GM21528 (cell line): ENCODE measurements around the gene TNNT1.
"Not testable (repeated sequence)": the region's sequence is repeated elsewhere in the genome, so short reads cannot be mapped to it uniquely, and the experiment has no call there.

ENCODE experiments used
- ATAC-seq: cut with Tn5 transposase; IDR thresholded peaks from one replicate; pipeline ENCODE4 v1.9.1; 2021; ENCODE audit warnings: mild to moderate bottlenecking, moderate library complexity; ENCODE audit not compliant: unreplicated experiment, low FRiP score

The TNNT1 gene

GRCh38 chr19:55171440-55171839 is 22.4 kb upstream of the TNNT1 start:
- no peak for ATAC-seq

GRCh38 chr19:55169136-55169535 is 20.1 kb upstream of the TNNT1 start:
- no peak for ATAC-seq

GRCh38 chr19:55166530-55167268 is 17.7 kb upstream of the TNNT1 start, which contains the start of gene DNAAF3:
DNAAF3 (minus strand) TSS chr19:55166613; CDS start chr19:55166413, 200 bp downstream.
- ATAC-seq: peak; percentile 79

- ATAC-seq: no peak
These were observed 17.0 kb upstream of the TNNT1 start for GRCh38 chr19:55165952-55166529.

- no peak for ATAC-seq
These were observed 12.7 kb upstream of the TNNT1 start for GRCh38 chr19:55161571-55162322.

GRCh38 chr19:55160986-55161365 is 12.0 kb upstream of the TNNT1 start:
- ATAC-seq: no peak

GRCh38 chr19:55160128-55160985 is 11.4 kb upstream of the TNNT1 start:
- ATAC-seq: no peak

- no peak for ATAC-seq
These were observed 10.1 kb upstream of the TNNT1 start for GRCh38 chr19:55158848-55159749.

GRCh38 chr19:55158423-55158822 is 9.4 kb upstream of the TNNT1 start:
- no peak for ATAC-seq

- ATAC-seq: no peak
These were observed 8.3 kb upstream of the TNNT1 start, which contains the start of gene TNNI3 for GRCh38 chr19:55157064-55157908. TNNI3 (minus strand) TSS chr19:55157732; CDS start chr19:55157589, 143 bp downstream.

GRCh38 chr19:55156202-55157063 is 7.4 kb upstream of the TNNT1 start:
- ATAC-seq: no peak

GRCh38 chr19:55155784-55156183 is 6.8 kb upstream of the TNNT1 start:
- ATAC-seq: not testable (repeated sequence)

- no peak for ATAC-seq
These were observed 4.8 kb upstream of the TNNT1 start for GRCh38 chr19:55153652-55154264.

GRCh38 chr19:55152017-55152416 is 3.0 kb upstream of the TNNT1 start:
- no peak for ATAC-seq

GRCh38 chr19:55147545-55148251 is 1.3 kb downstream of the TNNT1 start:
- no peak for ATAC-seq

GRCh38 chr19:55146705-55147273 is 2.2 kb downstream of the TNNT1 start:
- no peak for ATAC-seq
